ENCODE measurements around the gene SLC9A5.

DNA sequence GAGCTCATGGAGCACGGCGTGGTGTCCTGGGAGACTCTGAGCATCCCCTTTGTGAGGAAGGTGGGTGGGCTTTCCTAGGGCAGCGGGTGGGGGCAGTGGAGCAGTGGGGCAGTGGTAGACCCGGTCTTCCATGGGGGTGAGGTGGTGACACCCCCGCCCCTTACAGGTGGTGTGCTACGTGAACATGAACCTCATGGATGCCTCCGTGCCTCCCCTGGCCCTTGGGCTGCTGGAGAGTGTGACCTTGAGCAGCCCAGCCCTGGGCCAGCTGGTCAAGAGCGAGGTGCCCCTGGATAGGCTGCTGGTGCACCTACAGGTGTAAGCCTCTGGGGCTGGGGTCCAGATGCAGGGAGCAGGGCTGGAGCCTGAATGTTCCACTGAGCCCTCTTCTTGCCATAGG is 48.3 kb upstream of the SLC9A5 start:
- TF ChIP-seq, protein P1, sequence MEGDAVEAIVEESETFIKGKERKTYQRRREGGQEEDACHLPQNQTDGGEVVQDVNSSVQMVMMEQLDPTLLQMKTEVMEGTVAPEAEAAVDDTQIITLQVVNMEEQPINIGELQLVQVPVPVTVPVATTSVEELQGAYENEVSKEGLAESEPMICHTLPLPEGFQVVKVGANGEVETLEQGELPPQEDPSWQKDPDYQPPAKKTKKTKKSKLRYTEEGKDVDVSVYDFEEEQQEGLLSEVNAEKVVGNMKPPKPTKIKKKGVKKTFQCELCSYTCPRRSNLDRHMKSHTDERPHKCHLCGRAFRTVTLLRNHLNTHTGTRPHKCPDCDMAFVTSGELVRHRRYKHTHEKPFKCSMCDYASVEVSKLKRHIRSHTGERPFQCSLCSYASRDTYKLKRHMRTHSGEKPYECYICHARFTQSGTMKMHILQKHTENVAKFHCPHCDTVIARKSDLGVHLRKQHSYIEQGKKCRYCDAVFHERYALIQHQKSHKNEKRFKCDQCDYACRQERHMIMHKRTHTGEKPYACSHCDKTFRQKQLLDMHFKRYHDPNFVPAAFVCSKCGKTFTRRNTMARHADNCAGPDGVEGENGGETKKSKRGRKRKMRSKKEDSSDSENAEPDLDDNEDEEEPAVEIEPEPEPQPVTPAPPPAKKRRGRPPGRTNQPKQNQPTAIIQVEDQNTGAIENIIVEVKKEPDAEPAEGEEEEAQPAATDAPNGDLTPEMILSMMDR (conservative IDR thresholded peaks at IDR 0.05 in 1 of 2, IDR thresholded peaks at IDR 0.05 in 1 of 2; ENCODE audit: extremely low read depth in 1 of 2, insufficient read depth in 1 of 2, low read depth in 1 of 2, low read length in 2 of 2) = no peak
- no peak for TF ChIP-seq EZH2 (IDR thresholded peaks at IDR 0.05; ENCODE audit: borderline replicate concordance, low read length)

All from mammary epithelial cell (primary cell).